Lung (tissue), 12 donors: ENCODE measurements around the gene TAOK1. TPM values are rescaled to one million over a fixed set of nuclear protein-coding genes. Genes with fewer than 3 reads are reported as not detected.

Source experiments
- ATAC-seq: fragments of 200-7000 bp; cut with Tn5 transposase; one replicate; pipeline ENCODE4 v1.9.1; 2020; ENCODE audit warnings: moderate number of reproducible peaks; ENCODE audit not compliant: insufficient read depth, low FRiP score
- DNase-seq, 3 donors: peaks; one replicate each; pipeline ENCODE4 v3.0.0-alpha.2; 2013 to 2017
- H3K27ac ChIP-seq, 2 donors: one replicate each; pipeline ENCODE4 v1.5.1; 2013; ENCODE audit warnings: mild to moderate bottlenecking in 2 of 2, moderate library complexity in 2 of 2, control low read depth in 1 of 2, inconsistent platforms in 1 of 2, low read depth in 1 of 2, low read length in 1 of 2
- H3K27me3 ChIP-seq, 3 donors: one replicate each; pipeline ENCODE4 v1.5.1; 2013; ENCODE audit warnings: low read length in 2 of 3; ENCODE audit not compliant: control insufficient read depth in 3 of 3, insufficient read depth in 3 of 3
- H3K36me3 ChIP-seq, 4 donors: one replicate each; pipeline ENCODE4 v1.5.1; 2013; ENCODE audit warnings: low read length in 4 of 4, mild to moderate bottlenecking in 1 of 4, moderate library complexity in 1 of 4; ENCODE audit not compliant: control insufficient read depth in 4 of 4, insufficient read depth in 4 of 4
- H3K4me1 ChIP-seq, 5 donors: one replicate each; pipeline ENCODE4 v1.5.1; 2013; ENCODE audit warnings: low read length in 5 of 5, mild to moderate bottlenecking in 2 of 5, moderate library complexity in 1 of 5; ENCODE audit not compliant: control insufficient read depth in 5 of 5, insufficient read depth in 5 of 5
- H3K4me3 ChIP-seq: one replicate; pipeline ENCODE4 v1.5.1; 2013; ENCODE audit warnings: mild to moderate bottlenecking, control low read depth, moderate library complexity
- H3K9ac ChIP-seq, 2 donors: one replicate each; pipeline ENCODE4 v1.5.1; 2013; ENCODE audit warnings: low read length in 2 of 2, control low read depth in 1 of 2; ENCODE audit not compliant: insufficient read depth in 1 of 2
- H3K9me3 ChIP-seq, 4 donors: one replicate each; pipeline ENCODE4 v1.5.1; 2013; ENCODE audit warnings: low read length in 3 of 4, mild to moderate bottlenecking in 1 of 4, moderate library complexity in 1 of 4; ENCODE audit not compliant: control insufficient read depth in 4 of 4, insufficient read depth in 3 of 4
- WGBS, 2 donors: extraction: QIAGEN DNeasy Blood & Tissue Kit; methylation state at CpG; one replicate each; pipeline ENCODE4 v1.1.7; 2013; 5-methylcytosine and 5-hydroxymethylcytosine counted together
- polyA plus RNA-seq, 2 donors: library from polyadenylated mRNA; stranded (reverse); fragments of 200-250 nt; gene quantifications; one replicate each; pipeline ENCODE4 v1.2.1, GENCODE V29; 2013
- total RNA-seq, 2 donors: library from RNA; depleted of rRNA in 1 of 2; stranded (reverse); fragments of >200 nt in 1 of 2; gene quantifications; one replicate each; pipeline ENCODE4 v1.2.1, GENCODE V29; 2014 to 2021
- TF ChIP-seq, protein P1 (sequence below): IDR thresholded peaks from 2 replicates; pipeline ENCODE4 v1.5.1; 2012; ENCODE audit warnings: mild to moderate bottlenecking; ENCODE audit errors: control extremely low read depth, extremely low read depth
- donor health status: control.
- donor health status: control.
- donor health status: Bipolar disorder and iron deficiency.
- donor health status: healthy.
- donor health status: DM: yes; HTN: yes; CAD: no.

TAOK1 gene
- total and polyA plus RNA-seq, 4 donors = 8.8 to 81.0 (median 37.3) TPM

DNA sequence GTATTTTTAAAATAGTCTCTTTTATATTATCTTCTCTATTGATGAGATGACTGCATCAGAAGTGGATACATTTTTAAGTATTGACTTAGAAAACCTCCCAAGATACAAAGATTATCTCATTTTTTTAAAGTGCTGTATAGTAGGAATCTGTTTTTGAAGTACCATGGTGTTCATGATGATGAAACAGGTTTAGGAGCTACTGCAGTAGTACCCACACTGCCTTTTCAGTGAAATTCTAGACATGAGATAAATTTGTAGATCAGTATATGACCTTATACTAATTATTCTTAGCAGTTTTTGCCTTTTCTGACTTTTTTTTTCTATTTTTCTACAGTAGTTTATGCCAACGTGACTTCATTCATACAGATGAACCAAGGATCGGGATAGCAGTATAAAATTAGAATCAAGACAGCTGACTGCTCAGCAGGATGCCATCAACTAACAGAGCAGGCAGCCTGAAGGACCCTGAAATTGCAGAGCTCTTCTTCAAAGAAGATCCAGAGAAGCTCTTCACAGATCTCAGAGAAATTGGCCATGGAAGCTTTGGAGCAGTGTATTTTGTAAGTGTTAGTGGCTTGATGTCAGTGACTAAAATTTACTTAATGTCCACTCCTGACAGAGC lies 61.1 kb downstream of the TAOK1 start:
- ATAC-seq (no peak), DNase-seq (no peak)
- no peaks in the 10 kb centered on the region for H3K27me3 ChIP-seq
- peaks cover 3 to 25% (median 17%) of the 10 kb centered on the region in 4 donors for H3K36me3 ChIP-seq
- WGBS, 2 donors = 76 to 96% methylated on average over 2 of the region's 2 CpGs
- H3K27ac ChIP-seq = no peak overlapping the region
- no peaks in the 10 kb centered on the region for H3K9me3 ChIP-seq
- peaks cover 0 to 12% (median 0%) of the 10 kb centered on the region in 5 donors for H3K4me1 ChIP-seq
- H3K9ac ChIP-seq = no peak overlapping the region
- no peak overlapping the region for H3K4me3 ChIP-seq
- TF ChIP-seq, protein P1, sequence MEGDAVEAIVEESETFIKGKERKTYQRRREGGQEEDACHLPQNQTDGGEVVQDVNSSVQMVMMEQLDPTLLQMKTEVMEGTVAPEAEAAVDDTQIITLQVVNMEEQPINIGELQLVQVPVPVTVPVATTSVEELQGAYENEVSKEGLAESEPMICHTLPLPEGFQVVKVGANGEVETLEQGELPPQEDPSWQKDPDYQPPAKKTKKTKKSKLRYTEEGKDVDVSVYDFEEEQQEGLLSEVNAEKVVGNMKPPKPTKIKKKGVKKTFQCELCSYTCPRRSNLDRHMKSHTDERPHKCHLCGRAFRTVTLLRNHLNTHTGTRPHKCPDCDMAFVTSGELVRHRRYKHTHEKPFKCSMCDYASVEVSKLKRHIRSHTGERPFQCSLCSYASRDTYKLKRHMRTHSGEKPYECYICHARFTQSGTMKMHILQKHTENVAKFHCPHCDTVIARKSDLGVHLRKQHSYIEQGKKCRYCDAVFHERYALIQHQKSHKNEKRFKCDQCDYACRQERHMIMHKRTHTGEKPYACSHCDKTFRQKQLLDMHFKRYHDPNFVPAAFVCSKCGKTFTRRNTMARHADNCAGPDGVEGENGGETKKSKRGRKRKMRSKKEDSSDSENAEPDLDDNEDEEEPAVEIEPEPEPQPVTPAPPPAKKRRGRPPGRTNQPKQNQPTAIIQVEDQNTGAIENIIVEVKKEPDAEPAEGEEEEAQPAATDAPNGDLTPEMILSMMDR = no peak

DNA sequence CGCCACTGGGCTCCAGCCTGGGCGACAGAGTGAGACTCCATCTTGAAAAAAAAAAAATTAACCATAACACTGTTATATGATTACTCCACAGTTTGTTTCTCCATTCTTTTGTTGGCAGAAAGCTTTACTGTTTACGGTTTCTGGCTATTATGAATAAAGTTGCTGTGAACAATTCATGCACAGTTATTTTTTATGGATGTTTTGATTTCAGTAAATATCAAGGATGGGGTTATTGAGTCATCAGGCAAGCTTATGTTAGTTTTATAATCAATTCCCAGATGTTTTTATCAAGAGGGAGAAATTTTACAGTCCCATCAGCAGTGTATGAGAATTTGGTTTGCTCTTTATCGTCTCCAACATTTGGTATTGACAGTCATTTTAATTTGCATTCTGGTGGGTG lies 67.9 kb downstream of the TAOK1 start:
- no peak for ATAC-seq
- Histone ChIP-seq H3K27ac (no peak overlapping the region), H3K9ac (no peak overlapping the region), H3K4me3 (no peak overlapping the region), H3K9me3 (no peaks in the 10 kb centered on the region), H3K4me1 (peaks cover 0 to 15% (median 6%) of the 10 kb centered on the region in 5 donors), H3K36me3 (peaks cover 0 to 15% (median 7%) of the 10 kb centered on the region in 4 donors), H3K27me3 (no peaks in the 10 kb centered on the region)
- no peak for DNase-seq
- WGBS, 2 donors = 94 to 97% methylated on average over 4 of the region's 4 CpGs
- TF ChIP-seq, protein P1 = no peak

DNA sequence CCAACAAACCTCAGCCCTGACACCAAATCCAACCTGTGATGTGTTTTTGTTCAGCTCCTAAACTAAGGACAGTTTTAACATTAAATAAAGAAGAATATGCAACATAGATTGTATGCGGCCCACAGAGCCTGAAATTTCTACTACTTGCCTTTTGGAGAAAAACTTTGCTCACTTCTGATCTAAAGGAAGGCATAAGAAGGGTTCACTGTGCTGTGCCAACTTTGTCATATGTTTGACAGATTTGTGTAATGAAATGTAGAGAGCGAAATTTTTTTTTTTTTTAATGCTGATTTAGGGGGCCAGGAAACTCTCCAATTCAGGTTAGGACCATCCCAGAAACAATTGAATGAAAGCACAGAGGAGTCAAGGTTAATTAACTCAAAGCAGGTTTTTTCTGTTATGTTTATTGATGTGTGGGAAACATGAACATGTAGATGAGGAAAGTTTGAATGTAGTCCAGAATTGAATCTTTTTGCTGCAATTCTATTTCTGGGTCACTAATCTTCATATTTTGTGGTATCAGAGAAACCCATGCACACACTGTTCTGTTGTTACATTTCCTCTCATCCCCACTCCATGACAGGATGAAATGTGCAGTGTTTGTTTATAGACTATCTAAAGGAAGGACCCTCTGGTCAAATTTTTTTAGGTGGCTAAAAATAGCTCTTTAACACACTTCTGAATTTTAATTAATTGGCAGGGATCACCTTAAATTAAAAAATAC lies 71.5 kb downstream of the TAOK1 start:
- H3K27ac ChIP-seq = no peak overlapping the region
- no peak overlapping the region for H3K9ac ChIP-seq
- H3K4me1 ChIP-seq = peaks cover 0 to 15% (median 6%) of the 10 kb centered on the region in 5 donors
- H3K9me3 ChIP-seq = no peaks in the 10 kb centered on the region
- no peak overlapping the region for H3K4me3 ChIP-seq
- H3K36me3 ChIP-seq = peaks cover 0 to 3% (median 1%) of the 10 kb centered on the region in 4 donors
- ATAC-seq (no peak), DNase-seq (no peak)
- WGBS, 2 donors = 79 to 85% methylated on average over 2 of the region's 2 CpGs
- no peaks in the 10 kb centered on the region for H3K27me3 ChIP-seq
- TF ChIP-seq, protein P1 = no peak
